B cell (primary cell): ENCODE measurements around the gene INTS6L.

Experiments
- EZH2 ChIP-seq: IDR thresholded peaks from 2 replicates; pipeline ENCODE4 v1.6.1; 2012; ENCODE audit warnings: borderline replicate concordance, low read depth, mild to moderate bottlenecking, moderate library complexity, low read length; ENCODE audit not compliant: insufficient read depth, poor library complexity, severe bottlenecking
- TF ChIP-seq, protein P1 (sequence below): fragments of 200-600 bp; IDR thresholded peaks from one replicate; pipeline ENCODE4 v1.8.0; 2022; ENCODE audit warnings: antibody characterized with exemption, mild to moderate bottlenecking

DNA sequence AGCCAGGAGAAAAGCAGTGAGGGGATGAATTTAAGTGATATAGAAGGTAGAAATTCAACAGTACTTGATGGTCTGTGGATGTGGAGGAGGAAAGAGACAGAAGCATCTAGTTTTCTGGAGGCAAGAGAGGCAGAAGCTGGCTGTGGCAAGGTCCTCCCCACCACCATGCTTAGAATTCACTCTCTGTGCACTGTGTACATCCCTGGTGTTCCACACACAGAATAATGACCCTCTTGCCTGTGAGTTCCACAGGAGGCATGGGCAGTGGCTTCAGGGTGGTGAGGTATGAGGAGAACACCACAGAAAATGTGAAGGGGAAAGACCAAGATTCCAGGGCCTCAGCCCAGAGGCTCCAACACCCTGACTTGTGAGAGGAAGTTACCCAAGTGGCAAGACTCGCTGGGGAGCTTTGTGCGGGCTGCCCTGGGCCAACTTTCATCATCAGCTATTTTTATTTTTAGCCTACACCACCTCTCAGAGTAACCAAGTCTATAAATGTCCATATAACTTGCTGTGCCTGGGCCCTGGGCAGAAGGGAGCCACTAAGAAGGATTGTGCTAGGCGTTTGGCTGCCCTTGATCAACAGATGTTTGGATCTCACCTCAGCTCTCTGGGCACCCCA is 7.8 kb upstream of the INTS6L start:
- TF ChIP-seq, protein P1, sequence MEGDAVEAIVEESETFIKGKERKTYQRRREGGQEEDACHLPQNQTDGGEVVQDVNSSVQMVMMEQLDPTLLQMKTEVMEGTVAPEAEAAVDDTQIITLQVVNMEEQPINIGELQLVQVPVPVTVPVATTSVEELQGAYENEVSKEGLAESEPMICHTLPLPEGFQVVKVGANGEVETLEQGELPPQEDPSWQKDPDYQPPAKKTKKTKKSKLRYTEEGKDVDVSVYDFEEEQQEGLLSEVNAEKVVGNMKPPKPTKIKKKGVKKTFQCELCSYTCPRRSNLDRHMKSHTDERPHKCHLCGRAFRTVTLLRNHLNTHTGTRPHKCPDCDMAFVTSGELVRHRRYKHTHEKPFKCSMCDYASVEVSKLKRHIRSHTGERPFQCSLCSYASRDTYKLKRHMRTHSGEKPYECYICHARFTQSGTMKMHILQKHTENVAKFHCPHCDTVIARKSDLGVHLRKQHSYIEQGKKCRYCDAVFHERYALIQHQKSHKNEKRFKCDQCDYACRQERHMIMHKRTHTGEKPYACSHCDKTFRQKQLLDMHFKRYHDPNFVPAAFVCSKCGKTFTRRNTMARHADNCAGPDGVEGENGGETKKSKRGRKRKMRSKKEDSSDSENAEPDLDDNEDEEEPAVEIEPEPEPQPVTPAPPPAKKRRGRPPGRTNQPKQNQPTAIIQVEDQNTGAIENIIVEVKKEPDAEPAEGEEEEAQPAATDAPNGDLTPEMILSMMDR = no peak
- no peak for TF ChIP-seq EZH2
